Astrocyte (in vitro differentiated cells and primary cell): ENCODE results near the gene TENM4. TPM values are rescaled to one million over a fixed set of nuclear protein-coding genes. Genes with fewer than 3 reads are reported as not detected.

Experiments
- DNase-seq: peaks from one replicate; pipeline ENCODE4 v3.0.0-alpha.2; 2010; ENCODE audit warnings: low read depth
- FAIRE-seq: peaks from 2 replicates; lab custom pipeline; 2011; peaks lifted over from hg19 to GRCh38; lab: Jason Lieb, UNC
- H2AFZ ChIP-seq: 2 replicates; pipeline ENCODE4 v1.6.0; 2012; ENCODE audit warnings: low read depth, low read length, inconsistent platforms
- H3K27ac ChIP-seq: 2 replicates; pipeline ENCODE4 v1.5.1; 2011; ENCODE audit warnings: low read depth, low read length, inconsistent platforms
- H3K27me3 ChIP-seq: 2 replicates; pipeline ENCODE4 v1.6.0; 2011; ENCODE audit warnings: low read length, inconsistent platforms; ENCODE audit not compliant: insufficient read depth
- H3K36me3 ChIP-seq: 2 replicates; pipeline ENCODE4 v1.5.1; 2011; ENCODE audit warnings: low read length, inconsistent platforms; ENCODE audit not compliant: insufficient read depth
- H3K4me1 ChIP-seq: 2 replicates; pipeline ENCODE4 v1.5.1; 2011; ENCODE audit warnings: low read length, inconsistent platforms; ENCODE audit not compliant: insufficient read depth
- H3K4me2 ChIP-seq: 2 replicates; pipeline ENCODE4 v1.6.0; 2012; ENCODE audit warnings: low read length, inconsistent platforms
- H3K4me3 ChIP-seq: 2 replicates; pipeline ENCODE4 v1.5.1; 2011; ENCODE audit warnings: low read depth, mild to moderate bottlenecking, low read length, inconsistent platforms; ENCODE audit not compliant: insufficient read depth
- H3K79me2 ChIP-seq: 2 replicates; pipeline ENCODE4 v1.6.0; 2012; ENCODE audit warnings: mild to moderate bottlenecking, low read length, inconsistent platforms; ENCODE audit not compliant: insufficient read depth
- H3K9ac ChIP-seq: 2 replicates; pipeline ENCODE4 v1.6.0; 2012; ENCODE audit warnings: mild to moderate bottlenecking, low read length, inconsistent platforms
- H3K9me3 ChIP-seq: 2 replicates; pipeline ENCODE4 v1.5.1; 2012; ENCODE audit warnings: low read depth, mild to moderate bottlenecking, low read length, inconsistent platforms; ENCODE audit not compliant: insufficient read depth
- H4K20me1 ChIP-seq: 2 replicates; pipeline ENCODE4 v1.6.0; 2012; ENCODE audit warnings: low read length, inconsistent platforms; ENCODE audit not compliant: insufficient read depth
- H3K27ac Mint-ChIP-seq: one replicate; pipeline ENCODE4 v1.8.0; 2021; ENCODE audit warnings: mild to moderate bottlenecking, mixed read lengths; ENCODE audit not compliant: unreplicated experiment
- H3K27me3 Mint-ChIP-seq: one replicate; pipeline ENCODE4 v1.8.0; 2021; ENCODE audit warnings: low read depth, mixed read lengths; ENCODE audit not compliant: unreplicated experiment
- H3K36me3 Mint-ChIP-seq: one replicate; pipeline ENCODE4 v1.8.0; 2021; ENCODE audit warnings: low read depth, mixed read lengths; ENCODE audit not compliant: unreplicated experiment
- H3K4me1 Mint-ChIP-seq: one replicate; pipeline ENCODE4 v1.8.0; 2021; ENCODE audit warnings: low read depth, mixed read lengths; ENCODE audit not compliant: unreplicated experiment
- H3K4me3 Mint-ChIP-seq: one replicate; pipeline ENCODE4 v1.8.0; 2021; ENCODE audit warnings: mild to moderate bottlenecking, moderate library complexity, mixed read lengths; ENCODE audit not compliant: unreplicated experiment
- H3K9me3 Mint-ChIP-seq: one replicate; pipeline ENCODE4 v1.8.0; 2021; ENCODE audit warnings: mild to moderate bottlenecking, mixed read lengths; ENCODE audit not compliant: unreplicated experiment
- EZH2 ChIP-seq: IDR thresholded peaks from 2 replicates; pipeline ENCODE4 v1.6.1; 2012; ENCODE audit warnings: mild to moderate bottlenecking, low read length, inconsistent platforms; ENCODE audit not compliant: insufficient read depth
- total RNA-seq: library from RNA; stranded (reverse); gene quantifications from 2 replicates; pipeline ENCODE4 v1.2.1, GENCODE V29; 2021
- TF ChIP-seq, protein P1 (sequence below): IDR thresholded peaks from 2 replicates; pipeline ENCODE4 v1.5.1; 2011; ENCODE audit warnings: low read depth, mild to moderate bottlenecking, inconsistent platforms, low read length, moderate library complexity; ENCODE audit not compliant: insufficient read depth

TENM4 gene
- total RNA-seq, 1 donor from 2014 or later: 7.5 TPM

DNA sequence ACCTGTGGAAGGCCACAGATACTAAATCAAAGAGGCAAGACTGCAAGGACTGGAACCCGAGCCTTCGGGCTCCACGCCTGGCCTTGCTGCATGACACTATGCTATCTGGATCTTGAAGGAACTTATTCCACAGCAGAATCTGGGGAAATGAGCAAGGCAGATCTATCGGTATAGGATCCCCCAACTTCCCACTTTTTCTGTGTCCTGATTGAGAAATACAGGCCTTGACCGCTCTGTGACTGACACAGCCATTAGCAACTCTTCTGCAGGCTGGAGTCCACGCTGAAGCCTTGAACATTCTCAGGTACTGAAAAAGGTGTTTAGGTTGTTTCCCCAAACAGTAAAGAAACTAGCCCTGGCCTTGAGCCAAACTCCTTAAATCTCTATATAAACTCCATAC, 625.0 kb downstream of the TENM4 start:
- no peaks in the 10 kb centered on the region for H3K79me2 ChIP-seq
- Mint-ChIP-seq H3K4me1 (peaks cover 4% of the 10 kb centered on the region), H3K27me3 (peaks cover 33% of the 10 kb centered on the region), H3K9me3 (no peaks in the 10 kb centered on the region), H3K27ac (no peak overlapping the region), H3K4me3 (no peak overlapping the region), H3K36me3 (no peaks in the 10 kb centered on the region)
- no peaks in the 10 kb centered on the region for H4K20me1 ChIP-seq
- DNase-seq (no peak), FAIRE-seq (no peak)
- H3K9me3 ChIP-seq: no peaks in the 10 kb centered on the region
- H3K27me3 ChIP-seq: no peaks in the 10 kb centered on the region
- TF ChIP-seq, protein P1, sequence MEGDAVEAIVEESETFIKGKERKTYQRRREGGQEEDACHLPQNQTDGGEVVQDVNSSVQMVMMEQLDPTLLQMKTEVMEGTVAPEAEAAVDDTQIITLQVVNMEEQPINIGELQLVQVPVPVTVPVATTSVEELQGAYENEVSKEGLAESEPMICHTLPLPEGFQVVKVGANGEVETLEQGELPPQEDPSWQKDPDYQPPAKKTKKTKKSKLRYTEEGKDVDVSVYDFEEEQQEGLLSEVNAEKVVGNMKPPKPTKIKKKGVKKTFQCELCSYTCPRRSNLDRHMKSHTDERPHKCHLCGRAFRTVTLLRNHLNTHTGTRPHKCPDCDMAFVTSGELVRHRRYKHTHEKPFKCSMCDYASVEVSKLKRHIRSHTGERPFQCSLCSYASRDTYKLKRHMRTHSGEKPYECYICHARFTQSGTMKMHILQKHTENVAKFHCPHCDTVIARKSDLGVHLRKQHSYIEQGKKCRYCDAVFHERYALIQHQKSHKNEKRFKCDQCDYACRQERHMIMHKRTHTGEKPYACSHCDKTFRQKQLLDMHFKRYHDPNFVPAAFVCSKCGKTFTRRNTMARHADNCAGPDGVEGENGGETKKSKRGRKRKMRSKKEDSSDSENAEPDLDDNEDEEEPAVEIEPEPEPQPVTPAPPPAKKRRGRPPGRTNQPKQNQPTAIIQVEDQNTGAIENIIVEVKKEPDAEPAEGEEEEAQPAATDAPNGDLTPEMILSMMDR: no peak
- H3K9ac ChIP-seq: no peak overlapping the region
- H3K4me1 ChIP-seq: no peaks in the 10 kb centered on the region
- no peak overlapping the region for H3K27ac ChIP-seq
- H3K36me3 ChIP-seq: no peaks in the 10 kb centered on the region
- no peak overlapping the region for H3K4me2 ChIP-seq
- H2AFZ ChIP-seq: no peak overlapping the region
- H3K4me3 ChIP-seq: no peak overlapping the region

DNA sequence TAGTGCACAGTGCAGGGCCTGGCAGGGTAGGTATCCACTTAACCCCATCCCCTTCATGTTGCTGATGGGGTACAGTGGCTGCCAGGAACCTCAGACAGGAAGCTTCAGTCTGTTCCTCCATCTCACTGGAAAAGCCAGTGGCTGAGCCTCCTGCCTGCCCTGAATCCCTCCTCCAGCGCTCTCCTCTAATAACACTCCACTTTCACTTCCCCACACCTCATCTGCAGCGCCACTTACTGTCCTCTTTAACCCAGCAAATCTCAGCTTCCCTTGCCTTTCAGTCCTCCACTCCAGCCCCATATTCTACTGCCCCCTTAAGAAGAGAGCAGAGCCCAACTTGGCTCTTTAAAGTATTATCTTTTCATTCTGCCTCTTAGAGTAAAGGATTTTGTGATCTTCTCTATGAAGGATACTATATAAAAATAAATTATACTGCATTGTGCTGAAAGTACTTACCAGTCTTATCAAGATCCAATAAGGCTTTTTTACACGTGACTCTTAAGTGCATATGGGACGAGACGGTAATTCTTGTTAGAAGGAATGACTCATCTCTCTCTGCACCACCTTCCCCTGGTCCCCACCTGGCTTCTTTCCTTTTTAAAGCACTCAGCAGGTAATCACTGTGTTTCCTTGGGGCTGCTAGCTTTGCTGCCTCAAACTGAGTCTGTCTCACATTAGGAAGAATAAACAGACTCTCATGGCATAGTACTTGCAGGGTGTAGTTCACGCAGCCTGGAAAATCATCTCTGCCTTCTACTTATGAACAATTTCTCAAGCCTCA, 628.1 kb downstream of the TENM4 start:
- H4K20me1 ChIP-seq: no peaks in the 10 kb centered on the region
- no peaks in the 10 kb centered on the region for H3K9me3 Mint-ChIP-seq
- H3K27ac ChIP-seq: no peak overlapping the region
- peaks cover 2% of the 10 kb centered on the region for H3K4me1 Mint-ChIP-seq
- no peak overlapping the region for H3K4me3 ChIP-seq
- no peaks in the 10 kb centered on the region for H3K36me3 Mint-ChIP-seq
- DNase-seq: no peak
- H3K27me3 ChIP-seq: no peaks in the 10 kb centered on the region
- no peaks in the 10 kb centered on the region for H3K79me2 ChIP-seq
- no peak overlapping the region for H3K4me2 ChIP-seq
- no peaks in the 10 kb centered on the region for H3K36me3 ChIP-seq
- no peak overlapping the region for H3K9ac ChIP-seq
- H3K9me3 ChIP-seq: no peaks in the 10 kb centered on the region
- H3K4me3 Mint-ChIP-seq: no peak overlapping the region
- H3K27ac Mint-ChIP-seq: no peak overlapping the region
- H2AFZ ChIP-seq: no peak overlapping the region
- peaks cover 30% of the 10 kb centered on the region for H3K27me3 Mint-ChIP-seq
- no peak for FAIRE-seq
- H3K4me1 ChIP-seq: no peaks in the 10 kb centered on the region
- TF ChIP-seq EZH2: no peak
- TF ChIP-seq, protein P1: no peak

DNA sequence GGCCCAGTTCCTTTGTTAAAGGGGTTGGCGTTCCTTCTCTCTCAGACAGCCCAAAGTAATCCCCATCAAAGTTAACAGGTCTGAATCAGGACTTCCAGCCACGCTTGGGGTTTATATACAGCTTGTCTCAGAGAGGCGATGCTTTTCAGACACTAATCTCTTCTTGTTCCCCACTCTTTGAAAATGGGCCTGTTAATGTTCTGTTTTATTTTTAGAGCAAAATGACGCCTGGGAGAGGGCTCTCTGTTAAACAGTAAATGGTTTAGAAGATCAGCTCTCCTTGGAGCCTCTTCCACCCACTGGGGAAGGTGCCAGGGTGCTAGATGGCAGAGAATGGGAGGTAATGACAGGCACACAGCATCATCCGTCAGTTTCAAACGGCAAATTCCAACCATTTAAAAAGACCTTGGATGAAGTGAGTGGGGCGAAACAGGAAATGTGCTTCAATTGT, 630.2 kb downstream of the TENM4 start:
- H3K27me3 Mint-ChIP-seq: peaks cover 24% of the 10 kb centered on the region
- Histone ChIP-seq H3K4me1 (peaks cover 4% of the 10 kb centered on the region), H3K4me3 (no peak overlapping the region), H3K9ac (no peak overlapping the region), H3K9me3 (no peaks in the 10 kb centered on the region), H4K20me1 (no peaks in the 10 kb centered on the region), H3K4me2 (no peak overlapping the region), H3K79me2 (no peaks in the 10 kb centered on the region), H2AFZ (no peak overlapping the region), H3K27me3 (no peaks in the 10 kb centered on the region), H3K36me3 (no peaks in the 10 kb centered on the region), H3K27ac (no peak overlapping the region)
- DNase-seq (no peak), FAIRE-seq (no peak)
- no peaks in the 10 kb centered on the region for H3K36me3 Mint-ChIP-seq
- TF ChIP-seq, protein P1: no peak
- TF ChIP-seq EZH2: no peak
- H3K4me3 Mint-ChIP-seq: no peak overlapping the region
- no peaks in the 10 kb centered on the region for H3K9me3 Mint-ChIP-seq
- H3K27ac Mint-ChIP-seq: no peak overlapping the region
- peaks cover 6% of the 10 kb centered on the region for H3K4me1 Mint-ChIP-seq
